ENCODE measurements around the gene PSME3IP1.

PSME3IP1 gene

DNA sequence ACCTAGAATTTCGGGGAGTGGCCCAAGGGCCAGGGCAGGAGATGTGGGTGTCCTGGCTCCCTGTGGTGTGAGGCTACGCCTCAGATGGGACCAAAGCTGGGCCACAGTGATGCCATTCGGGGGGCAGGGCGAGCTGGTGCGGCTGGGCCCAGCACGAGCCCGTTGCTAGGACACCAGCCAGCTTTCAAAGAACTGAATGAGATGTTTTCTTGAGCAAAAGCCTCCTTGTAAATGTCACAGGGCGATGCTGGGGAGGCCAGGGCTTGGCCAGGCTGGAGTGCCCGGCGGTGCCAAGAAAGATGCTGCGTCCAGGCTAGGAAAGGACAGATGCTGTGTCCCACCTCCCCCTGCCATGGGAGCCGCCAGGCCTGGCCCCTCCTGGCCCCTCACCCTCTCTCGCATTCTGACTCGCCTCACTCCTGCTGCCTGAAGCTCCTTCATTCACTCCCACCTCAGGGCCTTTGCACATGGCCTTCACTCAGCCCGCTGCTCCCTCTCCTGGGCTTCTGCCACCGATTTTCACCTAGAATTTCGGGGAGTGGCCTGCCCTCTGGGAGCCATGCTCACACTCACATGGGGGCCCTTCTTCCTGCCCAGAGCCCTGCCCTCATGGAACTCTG lies 54.4 kb downstream of the PSME3IP1 start:
- Mint-ChIP-seq H3K27me3 (no peaks in the 10 kb centered on the region), H3K4me1 (peaks cover 89% of the 10 kb centered on the region), H3K36me3 (no peaks in the 10 kb centered on the region), H3K4me3 (peak overlapping the region; percentile 42), H3K9me3 (no peaks in the 10 kb centered on the region), H3K27ac (peak overlapping the region; percentile 85)

DNA sequence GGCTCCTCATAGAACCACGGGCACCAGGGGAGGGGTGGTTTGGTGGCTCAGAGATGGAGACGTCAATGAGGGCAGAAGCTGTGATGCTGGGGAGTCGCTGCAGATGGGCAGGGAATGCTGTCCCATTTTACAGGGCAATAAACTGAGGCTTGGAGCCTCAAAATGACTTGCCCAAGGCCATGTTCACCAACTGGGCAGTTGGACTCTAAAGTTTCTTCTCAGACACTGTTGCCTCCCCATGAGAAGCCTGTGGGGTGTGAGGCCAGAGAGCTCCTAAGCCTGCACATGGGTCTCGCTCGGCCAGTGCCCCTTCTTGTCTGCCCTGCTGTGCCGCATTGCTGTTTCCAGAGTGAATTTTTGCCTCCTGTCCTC lies 54.9 kb downstream of the PSME3IP1 start:
- Mint-ChIP-seq H3K9me3 (no peaks in the 10 kb centered on the region), H3K4me1 (peaks cover 89% of the 10 kb centered on the region), H3K27ac (peak overlapping the region; percentile 83), H3K27me3 (no peaks in the 10 kb centered on the region), H3K36me3 (no peaks in the 10 kb centered on the region), H3K4me3 (peak overlapping the region; percentile 12)

DNA sequence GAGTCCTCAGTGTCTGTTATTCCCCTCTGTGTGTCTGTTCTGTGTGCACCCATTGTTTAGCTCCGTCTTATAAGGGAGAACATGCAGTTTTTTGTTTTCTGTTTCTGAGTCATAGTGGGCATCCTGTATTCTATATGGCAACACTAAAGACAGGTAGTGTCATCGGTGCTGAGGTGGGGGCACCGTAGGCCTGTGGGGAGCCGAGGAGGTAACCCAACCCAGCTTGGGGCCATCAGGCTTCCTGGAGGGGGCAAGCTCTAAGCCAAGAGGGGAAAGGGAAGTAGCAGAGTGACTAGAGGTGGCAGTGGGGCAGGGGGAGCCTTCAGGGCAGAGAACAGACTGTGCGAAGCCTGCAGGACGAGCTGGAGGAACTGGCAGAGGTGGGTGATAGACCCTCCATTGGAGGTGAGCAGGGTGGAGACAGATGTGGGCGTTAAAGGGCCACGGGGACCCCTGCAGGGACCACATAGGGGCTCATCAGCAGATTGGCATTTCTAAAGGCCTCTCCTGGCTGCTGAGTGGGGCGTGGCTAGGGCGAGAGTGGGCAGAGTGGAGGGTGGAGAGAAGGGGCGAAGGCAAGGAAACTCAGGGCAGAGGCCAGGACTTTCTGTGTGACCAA lies 57.0 kb downstream of the PSME3IP1 start:
- Mint-ChIP-seq H3K27me3 (no peaks in the 10 kb centered on the region), H3K36me3 (no peaks in the 10 kb centered on the region), H3K4me3 (peak overlapping the region; percentile 71), H3K9me3 (no peaks in the 10 kb centered on the region), H3K27ac (peak overlapping the region; percentile 98), H3K4me1 (peaks cover 90% of the 10 kb centered on the region)

DNA sequence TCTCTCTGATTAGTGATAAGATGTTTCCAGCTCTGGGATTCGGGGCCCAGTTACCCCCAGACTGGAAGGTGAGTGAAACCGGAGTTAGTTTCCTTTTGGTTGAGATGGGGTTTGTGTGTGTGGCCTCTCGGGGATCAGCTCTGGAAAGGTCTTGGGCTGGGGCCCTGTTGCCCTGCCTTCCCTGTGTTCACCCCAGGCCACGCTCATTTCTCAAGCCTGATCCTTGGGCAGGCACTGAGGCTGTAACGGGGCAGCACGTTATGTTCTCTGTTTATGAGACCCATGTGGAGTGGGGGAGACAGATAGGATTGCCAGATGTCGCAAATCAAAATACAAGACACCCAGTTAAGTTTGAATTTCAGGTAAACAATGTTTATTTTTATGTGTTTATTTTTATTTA lies 58.0 kb downstream of the PSME3IP1 start:
- Mint-ChIP-seq H3K27me3 (no peaks in the 10 kb centered on the region), H3K36me3 (no peaks in the 10 kb centered on the region), H3K4me3 (peak overlapping the region; percentile 37), H3K4me1 (peaks cover 93% of the 10 kb centered on the region), H3K9me3 (no peaks in the 10 kb centered on the region), H3K27ac (peak overlapping the region; percentile 88)

DNA sequence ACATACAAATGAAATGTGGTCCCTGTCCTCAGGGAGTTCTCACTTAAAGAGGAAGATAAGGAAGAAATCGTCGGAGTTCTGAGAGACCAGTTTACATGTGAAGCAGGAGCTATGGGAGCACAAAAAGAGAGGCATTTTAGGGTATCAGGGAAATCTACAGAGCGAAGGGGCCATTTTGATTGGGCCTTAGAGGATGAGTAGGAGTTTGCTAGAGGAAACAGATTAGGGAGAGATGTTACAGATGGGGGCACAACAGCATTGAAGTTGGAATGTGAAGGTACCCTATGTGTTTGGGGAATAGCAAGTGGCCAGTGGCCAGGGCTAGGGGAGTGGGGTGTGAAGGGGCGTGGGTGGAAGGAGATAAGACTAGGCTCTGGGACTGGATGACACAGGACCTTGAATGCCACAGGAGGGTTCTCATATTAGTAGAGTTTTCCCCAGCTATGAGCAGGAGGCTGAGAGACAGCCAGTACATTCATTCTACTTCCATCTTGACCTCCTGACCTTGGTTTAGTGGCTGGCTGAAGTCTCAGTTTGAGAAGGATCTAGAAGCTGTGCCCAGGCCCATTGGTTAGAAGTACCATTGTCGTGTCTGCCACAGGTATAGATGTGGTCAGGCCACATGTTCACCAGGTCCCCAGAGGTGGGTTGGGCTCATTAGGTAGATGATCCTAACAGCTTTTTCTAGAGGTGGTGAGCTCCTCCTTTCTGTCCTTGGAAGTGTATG lies 58.6 kb downstream of the PSME3IP1 start:
- H3K27ac Mint-ChIP-seq, result peak overlapping the region; percentile 88
- no peaks in the 10 kb centered on the region for H3K36me3 Mint-ChIP-seq
- H3K9me3 Mint-ChIP-seq, result no peaks in the 10 kb centered on the region
- peaks cover 88% of the 10 kb centered on the region for H3K4me1 Mint-ChIP-seq
- no peaks in the 10 kb centered on the region for H3K27me3 Mint-ChIP-seq
- H3K4me3 Mint-ChIP-seq, result no peak overlapping the region

DNA sequence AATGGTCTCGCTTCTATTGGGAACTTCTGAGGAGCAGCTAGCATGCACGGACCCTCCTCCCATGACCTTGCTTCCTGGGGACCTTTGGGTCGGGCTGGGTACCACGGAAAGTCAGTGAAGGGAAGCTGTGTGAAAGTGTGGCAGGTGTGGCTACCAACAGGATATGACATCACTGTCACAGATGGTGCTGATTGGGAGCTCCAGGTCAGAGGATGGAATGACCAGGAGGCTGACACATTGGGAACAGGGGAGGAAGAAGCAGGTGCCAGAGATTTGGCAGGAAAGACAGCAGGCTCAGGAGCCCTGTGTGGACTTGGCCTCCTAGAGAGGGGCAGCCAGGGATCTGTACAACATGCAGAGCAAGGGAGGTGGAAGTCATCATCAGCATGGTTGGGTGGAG lies 59.4 kb downstream of the PSME3IP1 start:
- H3K4me1 Mint-ChIP-seq, result peaks cover 80% of the 10 kb centered on the region
- no peaks in the 10 kb centered on the region for H3K9me3 Mint-ChIP-seq
- no peak overlapping the region for H3K27ac Mint-ChIP-seq
- H3K4me3 Mint-ChIP-seq, result no peak overlapping the region
- H3K27me3 Mint-ChIP-seq, result no peaks in the 10 kb centered on the region
- no peaks in the 10 kb centered on the region for H3K36me3 Mint-ChIP-seq

DNA sequence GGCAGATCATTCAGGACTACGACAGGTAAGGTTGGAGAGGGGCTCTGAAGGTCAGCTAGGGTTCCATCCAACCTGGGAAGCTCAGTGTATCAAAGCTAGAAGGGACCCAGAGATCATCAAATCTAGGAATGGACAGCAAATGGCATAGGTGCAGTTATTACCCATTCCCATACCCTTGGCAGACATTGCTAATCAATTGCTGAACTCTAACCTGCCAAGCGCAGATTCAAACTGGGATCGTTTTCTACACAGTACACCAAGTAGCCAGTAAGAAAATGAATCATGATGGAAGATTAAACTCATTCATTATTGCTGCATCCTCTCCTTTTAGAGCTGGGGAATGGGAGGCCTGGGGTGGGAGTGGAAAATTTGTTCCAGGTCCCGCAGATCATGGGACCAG lies 59.9 kb downstream of the PSME3IP1 start:
- peaks cover 76% of the 10 kb centered on the region for H3K4me1 Mint-ChIP-seq
- H3K27me3 Mint-ChIP-seq, result no peaks in the 10 kb centered on the region
- H3K4me3 Mint-ChIP-seq, result no peak overlapping the region
- H3K36me3 Mint-ChIP-seq, result no peaks in the 10 kb centered on the region
- no peaks in the 10 kb centered on the region for H3K9me3 Mint-ChIP-seq
- no peak overlapping the region for H3K27ac Mint-ChIP-seq

DNA sequence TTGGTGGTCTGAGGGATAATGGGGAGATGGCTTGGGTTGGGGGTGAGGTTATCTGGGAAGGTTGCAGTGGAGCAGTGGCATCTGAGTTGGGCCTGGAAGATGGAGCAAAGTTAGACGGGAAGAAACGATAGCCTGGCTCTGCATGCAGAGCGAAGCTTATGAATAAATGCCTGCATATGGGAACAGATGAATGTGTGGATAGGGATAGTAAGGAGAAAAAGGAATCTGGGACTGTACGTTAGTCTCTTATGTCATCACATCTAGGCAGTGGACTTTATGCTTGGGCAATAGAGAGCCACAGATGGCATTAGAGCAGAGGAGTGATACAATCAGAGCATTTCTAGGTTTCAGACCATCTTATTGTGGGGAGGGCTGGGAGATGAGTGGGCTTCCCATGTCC lies 60.5 kb downstream of the PSME3IP1 start:
- no peaks in the 10 kb centered on the region for H3K36me3 Mint-ChIP-seq
- H3K4me3 Mint-ChIP-seq, result no peak overlapping the region
- H3K4me1 Mint-ChIP-seq, result peaks cover 70% of the 10 kb centered on the region
- H3K27me3 Mint-ChIP-seq, result no peaks in the 10 kb centered on the region
- H3K9me3 Mint-ChIP-seq, result no peaks in the 10 kb centered on the region
- H3K27ac Mint-ChIP-seq, result no peak overlapping the region

DNA sequence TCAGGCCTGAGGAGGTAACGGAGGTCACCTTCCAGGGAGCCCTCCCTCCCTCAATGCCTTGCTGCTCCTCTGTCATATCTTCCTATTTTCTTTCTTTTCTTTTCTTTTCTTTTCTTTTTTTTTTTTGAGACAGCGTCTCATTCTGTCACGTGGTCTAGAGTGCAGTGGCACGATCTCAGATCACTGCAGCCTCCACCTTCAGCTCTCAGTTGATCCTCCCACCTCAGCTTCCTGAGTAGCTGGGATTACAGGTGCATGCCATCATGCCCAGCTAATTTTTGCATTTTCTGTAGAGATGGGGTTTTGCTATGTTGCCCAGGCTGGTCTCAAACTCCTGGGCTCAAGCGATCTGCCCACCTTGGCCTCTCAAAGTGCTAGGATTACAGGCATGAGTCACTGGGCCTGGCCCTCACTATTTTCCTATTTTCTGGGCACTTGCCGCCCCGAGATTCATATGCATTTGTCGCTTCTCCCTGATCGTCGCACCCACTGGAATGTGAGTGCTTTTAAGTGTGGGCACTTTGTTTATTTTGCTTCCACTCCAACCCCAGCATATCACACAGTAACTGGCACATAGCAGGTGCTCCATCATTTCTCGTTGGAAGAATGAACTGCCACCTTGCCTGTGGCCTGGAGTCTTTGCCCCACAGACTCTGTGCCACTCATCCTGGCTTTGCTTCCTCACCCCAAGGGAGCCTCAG lies 61.7 kb downstream of the PSME3IP1 start:
- H3K4me3 Mint-ChIP-seq, result peak overlapping the region; percentile 55
- no peaks in the 10 kb centered on the region for H3K36me3 Mint-ChIP-seq
- H3K4me1 Mint-ChIP-seq, result peaks cover 60% of the 10 kb centered on the region
- no peaks in the 10 kb centered on the region for H3K9me3 Mint-ChIP-seq
- peak overlapping the region; percentile 88 for H3K27ac Mint-ChIP-seq
- H3K27me3 Mint-ChIP-seq, result no peaks in the 10 kb centered on the region

DNA sequence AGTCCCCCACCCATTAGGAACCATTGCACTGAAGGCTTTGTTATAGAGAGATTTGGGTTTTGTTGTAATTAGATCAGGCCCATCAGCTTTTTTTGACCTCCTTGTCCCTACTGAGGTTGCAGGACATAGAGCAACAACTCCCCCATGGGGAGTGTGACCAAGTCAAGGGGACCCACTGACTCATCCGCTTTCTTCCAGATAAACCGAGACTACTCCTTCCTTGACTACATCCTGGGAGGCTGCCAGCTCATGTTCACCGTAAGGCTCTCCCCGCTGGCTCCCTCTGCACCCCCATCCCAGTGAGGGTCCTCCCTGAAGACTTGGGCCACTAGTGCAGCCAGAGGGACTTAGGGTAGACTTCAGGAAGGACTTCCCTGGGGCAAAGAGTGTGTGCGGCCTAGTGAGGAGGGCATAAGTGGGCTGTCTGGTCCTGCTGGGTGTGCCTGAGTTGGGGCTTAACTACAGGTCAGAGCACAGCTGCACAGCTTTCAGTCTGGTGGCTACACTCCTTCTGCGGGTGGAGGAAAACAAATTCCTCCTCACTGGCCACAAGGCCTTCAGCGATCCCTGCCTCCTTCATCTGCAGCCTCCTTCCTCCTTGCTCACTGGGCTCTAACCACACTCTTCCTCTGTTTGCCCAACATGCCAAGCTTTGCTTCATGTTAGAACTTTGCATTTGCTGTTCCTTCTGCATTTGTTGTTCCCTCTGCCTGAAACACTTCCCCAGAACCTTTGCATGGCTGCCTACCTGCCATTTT lies 62.4 kb downstream of the PSME3IP1 start:
- Mint-ChIP-seq H3K9me3 (no peaks in the 10 kb centered on the region), H3K4me1 (peaks cover 53% of the 10 kb centered on the region), H3K27ac (peak overlapping the region; percentile 88)

DNA sequence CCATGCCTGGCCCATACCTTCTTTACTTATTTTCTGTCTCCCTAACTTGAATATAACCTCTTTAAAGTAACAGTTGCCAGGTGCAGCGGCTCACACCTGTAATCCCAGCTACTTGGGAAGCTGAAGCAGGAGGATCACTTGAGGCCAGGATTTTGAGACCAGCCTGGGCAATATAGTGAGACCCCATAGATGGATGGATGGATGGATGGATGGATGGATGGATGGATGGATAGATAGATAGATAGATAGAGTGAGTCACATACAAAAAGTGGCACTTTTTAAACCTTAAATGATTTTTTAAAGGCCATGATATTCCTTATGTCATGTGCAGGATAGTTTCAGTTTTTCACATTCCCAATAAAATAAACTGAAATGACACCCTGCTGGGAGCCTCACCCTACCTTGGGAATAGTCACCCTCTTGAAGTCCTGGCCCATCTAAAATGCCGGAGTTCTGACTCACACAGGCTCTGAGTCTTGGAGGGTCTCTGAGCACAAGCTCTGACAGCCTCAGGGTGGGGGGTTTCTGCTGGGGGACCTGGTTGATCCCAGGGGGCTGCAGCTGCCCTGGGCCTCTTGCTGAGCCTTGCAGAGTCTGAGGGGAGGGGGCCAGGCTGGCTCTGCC lies 67.3 kb downstream of the PSME3IP1 start:
- H3K27ac Mint-ChIP-seq, result no peak overlapping the region
- H3K4me3 Mint-ChIP-seq, result no peak overlapping the region
- H3K27me3 Mint-ChIP-seq, result no peaks in the 10 kb centered on the region
- peaks cover 8% of the 10 kb centered on the region for H3K4me1 Mint-ChIP-seq
- no peaks in the 10 kb centered on the region for H3K36me3 Mint-ChIP-seq
- no peaks in the 10 kb centered on the region for H3K9me3 Mint-ChIP-seq

More for the DNA sequence above, 62.4 kb downstream of the PSME3IP1 start:
- Mint-ChIP-seq H3K4me3 (peak overlapping the region; percentile 55), H3K27me3 (no peaks in the 10 kb centered on the region), H3K36me3 (no peaks in the 10 kb centered on the region)

DNA sequence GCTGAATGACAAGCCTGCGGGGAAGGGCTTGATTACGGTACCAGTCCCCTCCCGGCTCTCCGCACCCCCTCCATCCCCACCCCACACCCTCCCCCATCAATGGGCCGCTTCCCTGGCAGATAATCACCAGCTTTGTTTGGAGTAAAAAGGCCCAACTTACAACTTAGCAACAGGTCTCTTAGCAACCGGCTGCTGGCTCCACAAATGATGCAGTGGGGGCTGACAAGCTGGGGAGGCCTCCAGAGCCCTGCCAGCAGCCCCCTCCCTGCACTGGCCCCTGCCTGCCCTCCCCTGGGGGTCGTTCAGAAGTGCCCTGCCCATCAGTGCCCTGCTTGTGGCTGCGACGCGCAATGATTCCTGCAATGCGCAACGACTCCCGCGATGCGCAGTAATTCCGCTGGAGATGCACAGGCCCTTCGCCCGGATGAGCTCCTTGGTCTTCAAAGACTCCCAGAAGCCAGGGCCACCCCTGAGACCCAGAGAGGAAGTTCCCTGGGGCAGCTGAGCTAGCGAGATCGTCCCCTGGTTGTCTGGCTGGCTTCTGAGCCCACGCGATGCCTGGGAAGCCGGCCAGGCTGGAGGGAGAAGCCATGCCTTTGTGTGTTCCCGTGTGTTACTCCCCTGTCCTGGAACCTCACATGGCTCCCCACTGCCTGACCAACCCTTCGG lies 70.2 kb downstream of the PSME3IP1 start:
- Mint-ChIP-seq H3K4me1 (no peaks in the 10 kb centered on the region), H3K4me3 (no peak overlapping the region), H3K27me3 (no peaks in the 10 kb centered on the region), H3K27ac (no peak overlapping the region), H3K36me3 (no peaks in the 10 kb centered on the region), H3K9me3 (no peaks in the 10 kb centered on the region)

DNA sequence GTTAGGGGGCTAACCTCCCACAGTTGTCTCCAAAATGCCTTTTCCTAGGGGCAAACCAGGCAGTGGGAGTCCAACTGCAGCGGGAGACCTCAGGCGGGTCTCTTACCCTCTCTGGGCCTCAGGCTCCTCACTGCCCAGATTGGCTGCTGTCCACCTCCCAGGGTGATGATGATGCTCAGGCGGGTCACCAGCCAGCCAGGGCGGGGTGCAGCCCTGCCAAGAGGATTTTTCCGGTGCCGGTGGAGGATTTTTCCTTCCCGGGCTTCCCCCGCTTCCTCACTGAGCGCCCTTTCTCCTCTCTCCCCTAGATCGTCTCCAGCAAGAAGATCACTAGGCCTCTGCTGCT lies 70.7 kb downstream of the PSME3IP1 start:
- Mint-ChIP-seq H3K4me1 (no peaks in the 10 kb centered on the region), H3K27ac (no peak overlapping the region), H3K27me3 (no peaks in the 10 kb centered on the region), H3K9me3 (no peaks in the 10 kb centered on the region), H3K4me3 (no peak overlapping the region), H3K36me3 (no peaks in the 10 kb centered on the region)

DNA sequence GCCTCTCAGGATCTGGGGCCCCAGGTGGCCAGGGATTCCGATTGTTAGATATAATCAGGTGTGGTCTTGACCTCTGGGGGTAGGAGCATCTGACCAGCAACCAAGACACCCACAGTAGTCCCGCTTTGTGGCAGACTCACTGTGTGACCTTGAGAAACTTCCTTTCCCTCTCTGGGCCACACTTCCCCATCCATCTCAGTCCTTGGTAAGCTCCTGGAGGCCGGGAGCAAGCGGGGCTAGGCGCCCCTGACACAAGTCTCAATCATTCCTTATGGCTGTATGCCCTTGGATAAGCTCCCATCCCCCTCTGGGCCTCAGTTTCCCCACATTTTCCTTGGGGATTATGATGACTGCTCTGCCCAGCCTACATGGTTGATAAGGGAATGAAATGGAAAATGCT lies 72.2 kb downstream of the PSME3IP1 start:
- Mint-ChIP-seq H3K4me3 (no peak overlapping the region), H3K36me3 (no peaks in the 10 kb centered on the region), H3K27me3 (no peaks in the 10 kb centered on the region), H3K9me3 (no peaks in the 10 kb centered on the region), H3K4me1 (no peaks in the 10 kb centered on the region), H3K27ac (no peak overlapping the region)

DNA sequence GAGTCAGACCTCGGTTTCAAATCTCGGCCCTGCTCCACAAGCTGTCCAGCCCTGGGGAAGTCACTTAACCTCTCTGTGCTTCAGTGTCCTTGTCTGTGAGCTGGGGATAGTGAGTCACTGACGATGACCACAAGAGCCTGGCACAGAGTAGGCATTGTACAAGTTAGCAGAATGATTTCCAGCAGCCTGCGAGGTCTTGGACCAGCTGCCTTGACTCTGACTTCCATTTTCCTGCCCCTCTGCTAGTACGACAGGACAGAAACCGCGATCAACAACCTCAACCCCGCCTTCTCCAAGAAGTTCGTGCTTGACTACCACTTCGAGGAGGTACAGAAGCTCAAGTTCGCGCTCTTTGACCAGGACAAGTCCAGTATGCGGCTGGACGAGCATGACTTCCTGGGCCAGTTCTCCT lies 72.8 kb downstream of the PSME3IP1 start:
- H3K4me3 Mint-ChIP-seq, result no peak overlapping the region
- H3K36me3 Mint-ChIP-seq, result no peaks in the 10 kb centered on the region
- H3K27me3 Mint-ChIP-seq, result no peaks in the 10 kb centered on the region
- no peaks in the 10 kb centered on the region for H3K4me1 Mint-ChIP-seq
- no peaks in the 10 kb centered on the region for H3K9me3 Mint-ChIP-seq
- H3K27ac Mint-ChIP-seq, result no peak overlapping the region
